Fibroblast of mammary gland (primary cell): ENCODE data around the gene ACACB.

ENCODE experiments used
- DNase-seq: peaks from one replicate; pipeline ENCODE4 v3.0.0-alpha.2; 2010; ENCODE audit warnings: low read depth
- H3K4me3 ChIP-seq: 2 replicates; pipeline ENCODE4 v1.5.1; 2011; ENCODE audit warnings: low read depth, mild to moderate bottlenecking, low read length, moderate library complexity; ENCODE audit not compliant: control insufficient read depth
- CTCF ChIP-seq: conservative IDR thresholded peaks from 2 replicates; pipeline ENCODE4 v1.5.1; 2011; ENCODE audit warnings: low read depth, low read length, inconsistent platforms; ENCODE audit not compliant: control insufficient read depth, insufficient read depth

Gene ACACB

GRCh38 chr12:109202770-109203169 is 86.4 kb downstream of the ACACB start:
- peak; percentile 20 for DNase-seq
- TF ChIP-seq CTCF: no peak
- H3K4me3 ChIP-seq: no peak overlapping the region

DNA sequence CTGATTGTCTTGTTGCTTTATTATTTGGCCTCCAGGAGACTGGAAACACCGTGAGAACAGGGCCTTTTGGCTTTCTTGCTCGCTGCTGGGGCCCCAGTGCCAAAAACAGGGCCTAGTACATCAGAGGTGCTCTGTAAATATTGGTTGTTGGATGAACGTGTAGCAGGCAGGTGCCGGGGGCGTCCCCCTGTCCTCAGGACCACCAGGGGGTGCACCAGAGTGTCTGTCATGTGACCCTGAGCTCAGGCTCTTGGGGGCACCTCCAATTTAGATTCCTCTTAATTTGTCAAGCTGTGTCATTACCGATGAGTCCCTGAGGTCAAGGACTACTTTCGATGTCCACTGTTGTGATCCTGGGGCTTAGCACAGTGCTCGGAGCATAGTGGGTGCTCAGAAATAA is 87.1 kb downstream of the ACACB start:
- no peak for DNase-seq
- no peak overlapping the region for H3K4me3 ChIP-seq
- TF ChIP-seq CTCF: no peak

DNA sequence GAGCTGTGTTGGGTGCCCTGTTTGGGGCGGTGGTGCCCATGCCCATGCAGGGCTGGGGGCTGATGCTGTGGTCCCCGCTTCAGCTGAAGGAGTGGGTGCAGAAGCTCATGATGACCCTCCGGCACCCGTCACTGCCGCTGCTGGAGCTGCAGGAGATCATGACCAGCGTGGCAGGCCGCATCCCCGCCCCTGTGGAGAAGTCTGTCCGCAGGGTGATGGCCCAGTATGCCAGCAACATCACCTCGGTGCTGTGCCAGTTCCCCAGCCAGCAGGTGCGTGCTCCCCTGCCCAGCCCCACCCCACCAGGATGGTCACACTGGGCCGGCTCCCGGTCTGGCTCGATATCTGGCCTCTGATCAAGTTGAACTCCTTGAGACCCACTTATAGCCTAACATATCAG is 92.7 kb downstream of the ACACB start:
- TF ChIP-seq CTCF: no peak
- no peak overlapping the region for H3K4me3 ChIP-seq
- no peak for DNase-seq

GRCh38 chr12:109212460-109213115 is 96.2 kb downstream of the ACACB start:
- TF ChIP-seq CTCF: no peak
- no peak overlapping the region for H3K4me3 ChIP-seq
- DNase-seq: no peak

DNA sequence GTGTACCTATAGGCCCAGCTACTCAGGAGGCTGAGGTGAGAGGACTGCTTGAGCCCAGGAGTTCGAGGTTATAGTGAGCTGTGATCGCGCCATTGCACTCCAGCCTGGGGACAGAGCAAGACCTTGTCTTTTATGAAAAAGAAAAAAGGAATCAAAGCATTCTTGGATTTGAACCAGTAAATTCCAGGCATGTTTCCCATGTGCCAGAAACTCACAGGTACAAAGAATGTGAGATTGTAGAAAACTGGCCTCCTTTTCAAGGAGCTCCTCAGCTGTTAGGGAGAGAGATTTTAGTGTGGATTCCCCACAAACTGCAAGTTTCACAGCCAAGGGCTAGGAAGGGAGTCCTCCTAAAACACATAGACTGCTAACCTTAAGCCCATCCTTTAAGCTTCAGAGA is 97.7 kb downstream of the ACACB start:
- no peak for TF ChIP-seq CTCF
- no peak overlapping the region for H3K4me3 ChIP-seq
- no peak for DNase-seq

- no peak for DNase-seq
- TF ChIP-seq CTCF: no peak
- H3K4me3 ChIP-seq: no peak overlapping the region
These were observed 102.6 kb downstream of the ACACB start for GRCh38 chr12:109218996-109219395.

DNA sequence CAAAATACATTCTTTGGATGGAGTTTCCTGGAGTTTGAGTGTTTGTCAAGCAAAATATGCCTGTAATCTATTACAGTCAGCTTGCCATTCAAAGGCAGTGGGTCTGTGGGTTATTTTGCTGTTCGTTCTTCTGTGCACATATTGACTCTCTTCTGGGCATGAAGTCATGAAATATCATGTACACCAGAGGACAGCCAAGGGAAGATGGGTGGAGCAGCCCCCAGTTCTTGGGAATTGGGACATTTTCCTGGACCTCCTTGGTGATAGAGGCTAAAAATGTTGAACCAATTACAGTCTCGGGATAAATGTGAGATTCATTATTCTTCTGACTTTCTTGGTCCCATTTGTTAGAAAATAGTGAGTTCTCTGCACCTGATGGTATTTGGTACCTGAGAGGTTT is 103.6 kb downstream of the ACACB start:
- no peak overlapping the region for H3K4me3 ChIP-seq
- DNase-seq: no peak
- TF ChIP-seq CTCF: no peak
